GM18858 (cell line): ENCODE measurements around the gene EIF3A.
A peak's percentile ranks its signal among the peaks of the same experiment; 100 is the strongest.
"Not testable (repeated sequence)": the region's sequence is repeated elsewhere in the genome, so short reads cannot be mapped to it uniquely, and the experiment has no call there.

Experiments
- ATAC-seq: cut with Tn5 transposase; IDR thresholded peaks from one replicate; pipeline ENCODE4 v1.9.1; 2021; ENCODE audit not compliant: unreplicated experiment

Gene EIF3A

DNA sequence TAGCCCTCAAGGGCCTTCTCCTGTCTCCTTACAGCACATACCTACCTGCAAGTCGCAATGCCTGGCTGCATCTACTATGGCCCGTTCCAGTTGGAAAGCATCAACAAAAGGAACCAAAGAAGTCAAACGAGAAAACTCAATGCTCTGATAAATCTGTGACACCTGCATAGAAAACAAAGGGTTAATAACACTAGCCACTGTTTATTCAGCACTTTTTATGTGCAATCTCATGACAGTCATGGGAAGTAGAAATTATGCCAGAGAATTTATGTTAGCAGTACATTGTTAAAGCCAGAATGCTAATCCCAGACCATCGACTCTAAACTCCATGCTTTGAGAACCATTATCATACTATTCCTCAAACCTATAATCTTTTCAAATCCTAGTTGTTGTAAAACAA lies 21.1 kb downstream of the EIF3A start:
- no peak for ATAC-seq

DNA sequence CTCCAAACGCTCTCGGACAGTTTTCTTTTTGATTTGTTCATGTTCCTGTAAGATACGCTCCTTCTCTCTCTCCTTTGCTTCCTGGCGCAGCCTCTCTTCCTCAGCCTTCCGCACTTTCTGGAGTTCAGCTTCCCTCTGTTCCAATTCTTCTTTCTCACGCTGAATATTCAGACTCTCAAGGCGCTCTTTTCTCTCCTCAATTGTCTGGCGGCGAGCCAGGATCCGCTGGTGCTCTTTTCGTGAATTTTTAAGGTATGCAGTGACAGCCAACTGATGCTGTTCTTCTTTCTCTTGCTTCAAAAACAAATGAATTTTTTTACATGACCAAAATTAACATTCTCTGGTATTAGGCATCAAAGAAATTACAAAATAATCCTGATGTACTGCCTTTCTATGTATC lies 22.6 kb downstream of the EIF3A start:
- ATAC-seq = no peak

DNA sequence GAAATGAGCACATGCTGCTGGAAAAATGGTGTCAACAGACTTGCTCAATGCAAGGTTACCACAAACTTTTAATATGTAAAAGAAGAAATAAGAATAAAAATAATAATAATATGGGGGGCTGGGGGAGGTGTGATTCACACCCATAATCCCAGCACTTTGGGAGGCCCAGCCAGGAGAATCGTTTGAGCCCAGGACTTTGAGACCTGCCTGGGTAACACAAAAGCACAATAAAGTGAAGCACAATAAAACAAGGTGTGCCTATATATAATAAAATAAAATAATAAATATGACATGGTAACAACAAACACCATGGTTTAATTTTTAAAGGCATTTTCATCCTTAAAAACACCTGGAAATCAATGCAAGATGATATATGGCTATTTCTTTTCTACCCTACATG lies 25.1 kb downstream of the EIF3A start:
- no peak for ATAC-seq

DNA sequence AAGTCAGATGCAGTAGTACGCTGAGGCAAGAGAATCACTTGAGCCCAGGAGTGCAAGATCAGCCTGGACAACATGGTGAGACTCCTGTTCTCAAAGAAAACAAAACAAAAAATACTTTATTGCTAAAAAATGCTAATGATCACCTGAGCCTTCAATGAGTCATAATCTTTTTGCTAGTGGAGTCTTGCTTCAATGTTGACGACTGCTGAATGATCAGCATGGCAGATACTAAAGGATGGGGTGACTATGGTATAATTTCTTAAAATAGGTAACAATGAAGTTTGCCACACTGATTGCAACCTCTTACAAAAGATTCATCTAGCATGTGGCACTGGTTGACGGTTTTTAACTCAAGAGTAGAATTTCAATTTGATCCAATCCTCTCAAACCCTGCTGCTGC lies 28.8 kb downstream of the EIF3A start:
- ATAC-seq = no peak

DNA sequence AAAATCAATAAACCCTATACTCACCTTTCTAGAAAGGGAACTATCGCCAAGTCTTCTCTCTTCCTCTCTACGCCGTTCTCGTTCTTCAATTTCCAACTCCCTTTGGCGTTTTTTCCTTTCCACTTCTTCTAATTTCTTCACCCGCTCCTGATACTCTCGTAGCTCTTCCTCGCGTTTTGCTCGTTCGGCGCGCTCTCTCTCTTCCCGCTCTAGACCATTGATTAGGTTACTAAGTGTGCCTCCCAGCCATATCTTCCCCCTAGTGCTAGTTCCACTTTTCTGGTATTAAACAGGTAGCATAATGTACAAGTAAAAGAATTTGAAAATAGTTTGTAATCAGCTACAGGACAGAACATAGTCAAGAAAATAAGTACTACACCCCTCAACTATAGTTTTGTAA lies 30.8 kb downstream of the EIF3A start:
- no peak for ATAC-seq

DNA sequence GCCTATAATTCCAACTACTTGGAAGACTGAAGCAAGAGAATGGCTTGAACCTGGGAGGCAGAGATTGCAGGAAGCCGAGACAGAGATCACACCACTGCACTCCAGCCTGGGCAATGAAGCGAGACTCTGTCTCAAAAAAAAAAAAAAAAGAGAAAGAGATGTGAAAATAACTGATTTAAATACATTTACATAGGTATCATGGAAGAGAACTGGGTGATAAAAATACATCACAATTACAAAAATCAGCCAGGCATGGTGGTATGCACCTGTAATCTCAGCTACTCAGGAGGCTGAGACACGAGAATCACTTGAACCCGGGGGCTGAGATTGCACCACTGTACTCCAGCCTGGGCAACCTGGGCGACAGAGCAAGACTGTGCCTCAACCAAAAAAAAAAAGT lies 31.3 kb downstream of the EIF3A start:
- ATAC-seq = no peak

DNA sequence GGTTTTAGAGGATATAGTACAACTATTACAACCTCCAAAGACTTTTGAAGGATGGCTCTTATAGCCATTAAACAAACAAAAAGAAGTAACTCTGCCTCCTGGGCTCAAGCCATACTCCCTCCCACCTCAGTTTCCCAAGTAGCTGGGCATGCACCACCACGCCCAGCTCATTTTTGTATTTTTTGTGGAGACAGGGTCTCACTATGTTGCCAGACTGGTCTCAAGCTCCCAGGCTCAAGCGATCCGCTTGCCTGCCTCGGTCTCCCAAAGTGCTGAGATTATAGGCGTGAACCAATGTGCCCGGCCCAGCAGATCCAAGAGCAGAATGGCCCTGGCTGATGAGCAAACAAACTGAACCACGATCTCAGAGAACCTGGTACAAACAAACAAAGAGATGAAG lies 35.1 kb downstream of the EIF3A start:
- ATAC-seq = no peak

DNA sequence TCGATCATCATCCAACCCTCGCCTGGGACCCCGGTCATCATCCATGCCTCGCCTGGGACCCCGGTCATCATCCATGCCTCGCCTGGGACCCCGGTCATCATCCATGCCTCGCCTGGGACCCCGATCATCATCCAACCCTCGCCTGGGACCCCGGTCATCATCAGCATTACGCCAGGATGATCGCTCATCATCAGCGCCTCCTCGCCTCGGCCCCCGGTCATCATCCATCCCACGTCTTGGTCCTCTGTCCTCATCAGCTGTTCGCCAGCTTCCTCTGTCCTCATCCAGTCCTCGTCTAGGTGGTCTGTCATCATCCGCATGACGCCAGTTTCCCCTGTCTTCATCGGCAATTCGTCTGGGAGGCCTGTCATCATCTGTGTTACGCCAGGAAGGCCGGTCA lies 38.4 kb downstream of the EIF3A start:
- ATAC-seq = no peak

DNA sequence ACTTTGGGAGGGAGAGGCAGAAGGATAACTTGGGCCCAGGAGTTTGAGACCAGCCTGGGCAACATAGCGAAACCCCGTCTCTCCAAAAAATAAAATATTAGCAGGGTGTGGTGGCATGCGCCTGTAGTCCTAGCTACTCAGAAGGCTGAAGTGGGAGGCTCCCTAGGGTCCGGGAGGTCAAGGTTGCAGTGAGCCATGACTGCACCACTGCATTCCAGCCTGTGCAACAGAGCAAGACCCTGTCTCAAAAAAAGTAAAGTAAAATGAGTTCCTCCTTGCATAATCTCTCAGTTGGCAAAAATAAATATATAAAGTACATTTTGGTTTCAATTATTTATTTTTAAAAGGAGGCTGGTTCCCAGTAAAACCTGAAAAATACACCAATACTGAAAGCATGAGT lies 39.3 kb downstream of the EIF3A start:
- no peak for ATAC-seq

DNA sequence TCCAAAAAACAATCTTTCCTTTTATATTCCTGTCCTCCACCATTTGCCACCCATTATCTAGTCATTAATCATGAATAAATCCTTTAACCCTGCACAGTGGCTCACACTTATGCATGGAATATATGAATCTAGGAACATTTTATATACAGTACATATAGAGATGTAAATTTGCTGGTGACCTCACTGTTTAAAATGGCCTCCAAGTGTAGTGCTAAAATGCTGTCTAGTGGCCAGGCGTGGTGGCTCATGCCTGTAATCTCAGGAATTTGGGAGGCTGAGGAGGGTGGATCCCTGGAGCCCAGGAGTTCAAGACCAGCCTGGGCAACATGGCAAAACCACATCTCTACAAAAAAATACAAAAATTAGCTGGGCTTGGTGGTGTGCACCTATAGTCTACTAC lies 41.5 kb downstream of the EIF3A start:
- no peak for ATAC-seq

DNA sequence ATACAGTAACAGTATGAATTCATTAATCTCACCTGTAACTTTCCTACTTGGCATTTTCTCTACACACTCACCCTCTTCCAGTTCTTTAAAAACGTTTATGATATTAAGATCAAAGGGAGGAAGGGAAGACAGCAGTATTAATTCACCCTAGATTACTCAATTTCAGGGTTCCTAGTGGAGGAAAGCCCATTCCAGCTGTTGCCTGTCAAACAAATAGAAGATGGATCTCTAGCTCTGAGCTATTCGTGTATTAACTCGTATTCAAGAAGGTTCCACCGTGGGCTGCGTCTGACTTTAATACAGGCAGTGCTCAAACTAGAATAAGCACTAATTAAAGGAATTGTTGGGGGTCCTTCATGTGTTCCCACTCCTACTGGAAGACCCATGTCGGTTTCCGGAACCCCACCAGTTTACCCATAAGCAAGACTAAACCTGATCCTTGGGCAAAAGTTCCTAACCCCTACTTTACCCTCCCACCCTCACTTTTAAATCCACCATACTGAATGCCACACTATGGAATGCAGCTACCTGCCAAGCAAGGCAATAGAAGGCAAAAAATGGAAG lies 49.0 kb downstream of the EIF3A start:
- ATAC-seq = no peak

DNA sequence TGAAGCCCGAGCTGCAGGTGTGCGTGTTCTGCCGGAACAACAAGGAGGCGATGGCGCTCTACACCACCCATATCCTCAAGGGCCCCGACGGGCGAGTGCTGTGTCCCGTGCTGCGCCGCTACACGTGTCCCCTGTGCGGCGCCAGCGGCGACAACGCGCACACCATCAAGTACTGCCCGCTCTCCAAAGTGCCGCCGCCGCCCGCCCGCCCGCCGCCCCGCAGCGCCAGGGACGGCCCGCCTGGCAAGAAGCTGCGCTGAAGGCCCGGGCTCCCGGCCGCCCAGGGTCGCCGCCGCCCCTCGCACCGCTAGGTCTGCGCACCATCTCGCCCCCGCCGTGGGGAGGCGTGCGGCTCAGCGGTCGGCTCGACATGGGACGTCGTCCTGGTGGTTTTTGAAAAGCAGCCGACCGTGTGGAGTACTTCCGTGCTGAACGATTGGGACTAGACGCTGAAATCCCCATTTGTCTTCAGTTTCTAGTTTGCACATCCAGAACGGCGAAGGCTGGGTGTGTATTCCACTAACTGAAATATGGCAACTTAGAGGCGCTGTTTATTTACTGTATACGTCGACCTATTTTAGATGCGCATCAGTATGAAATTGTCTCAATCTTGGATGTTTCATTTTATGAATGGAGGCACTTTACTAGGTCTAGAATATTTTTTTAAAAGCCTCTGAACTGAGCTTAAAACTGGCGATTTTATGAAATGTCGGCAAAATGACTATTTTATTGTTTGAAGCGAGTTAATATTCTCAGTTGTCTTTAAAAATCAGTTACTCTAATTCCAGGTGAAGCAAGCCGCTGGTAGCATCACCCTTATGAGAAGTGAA lies 50.0 kb downstream of the EIF3A start:
- ATAC-seq = peak; percentile 36

DNA sequence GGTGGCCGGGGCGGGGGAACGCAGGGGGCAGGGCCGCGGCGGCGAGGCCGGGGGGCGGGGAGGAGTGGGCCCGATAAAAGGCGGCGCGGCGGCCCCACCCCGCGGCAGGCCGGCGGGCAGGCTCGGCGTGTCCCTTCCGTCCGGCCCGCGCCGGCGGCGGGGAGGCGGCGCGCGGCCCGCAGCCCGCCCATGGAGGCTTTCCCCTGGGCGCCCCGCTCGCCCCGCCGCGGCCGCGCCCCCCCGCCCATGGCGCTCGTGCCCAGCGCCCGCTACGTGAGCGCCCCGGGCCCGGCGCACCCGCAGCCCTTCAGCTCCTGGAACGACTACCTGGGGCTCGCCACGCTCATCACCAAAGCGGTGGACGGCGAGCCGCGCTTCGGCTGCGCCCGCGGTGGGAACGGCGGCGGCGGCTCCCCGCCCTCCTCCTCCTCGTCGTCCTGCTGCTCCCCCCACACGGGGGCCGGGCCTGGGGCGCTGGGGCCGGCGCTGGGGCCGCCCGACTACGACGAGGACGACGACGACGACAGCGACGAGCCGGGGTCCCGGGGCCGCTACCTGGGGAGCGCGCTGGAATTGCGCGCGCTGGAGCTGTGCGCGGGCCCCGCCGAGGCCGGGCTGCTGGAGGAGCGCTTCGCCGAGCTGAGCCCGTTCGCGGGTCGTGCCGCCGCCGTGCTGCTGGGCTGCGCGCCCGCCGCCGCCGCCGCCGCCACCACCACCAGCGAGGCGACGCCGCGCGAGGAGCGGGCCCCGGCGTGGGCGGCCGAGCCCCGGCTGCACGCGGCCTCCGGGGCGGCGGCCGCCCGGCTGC lies 50.8 kb downstream of the EIF3A start, which contains the start of gene NANOS1:
Gene NANOS1 (plus strand): TSS at position 102 of the 808 bp plus-strand sequence. CDS start 88 bp downstream, at position 190.
- ATAC-seq = peak; percentile 13

DNA sequence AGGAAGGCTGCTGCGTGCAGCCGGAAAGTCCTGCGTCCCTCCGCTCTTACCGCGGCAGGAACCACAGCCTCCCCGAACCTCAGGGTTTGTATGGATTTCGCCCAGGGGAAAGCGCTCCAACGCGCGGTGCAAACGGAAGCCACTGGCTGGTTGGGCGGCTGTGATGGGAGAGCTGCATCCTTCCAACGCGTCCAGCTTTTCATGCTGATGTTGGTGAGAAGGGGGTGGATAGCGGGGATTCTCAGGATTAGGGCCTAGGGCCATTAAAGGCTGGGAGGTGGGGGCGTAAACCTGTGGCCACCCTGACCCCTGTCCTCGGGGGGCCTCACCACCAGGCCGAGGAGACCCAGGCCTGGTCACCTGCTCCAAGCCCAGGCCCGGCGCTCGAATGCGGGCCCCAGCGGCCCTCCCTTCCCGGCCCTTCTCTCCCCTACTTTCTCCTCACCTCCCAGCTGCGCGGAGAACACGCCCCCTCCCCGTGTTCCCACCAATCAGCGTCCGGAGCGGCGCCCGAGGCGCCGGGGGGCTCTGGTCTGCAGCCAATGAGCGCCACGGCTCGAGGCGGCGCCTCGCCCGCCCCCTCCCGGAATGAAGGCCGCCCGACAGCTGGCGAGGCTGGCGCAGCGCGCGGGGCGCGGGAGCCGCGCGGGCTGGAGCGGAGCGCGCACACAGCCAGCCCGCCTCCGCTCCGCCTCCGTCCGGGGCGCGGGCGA lies 51.6 kb downstream of the EIF3A start:
- peak; percentile 50 for ATAC-seq

DNA sequence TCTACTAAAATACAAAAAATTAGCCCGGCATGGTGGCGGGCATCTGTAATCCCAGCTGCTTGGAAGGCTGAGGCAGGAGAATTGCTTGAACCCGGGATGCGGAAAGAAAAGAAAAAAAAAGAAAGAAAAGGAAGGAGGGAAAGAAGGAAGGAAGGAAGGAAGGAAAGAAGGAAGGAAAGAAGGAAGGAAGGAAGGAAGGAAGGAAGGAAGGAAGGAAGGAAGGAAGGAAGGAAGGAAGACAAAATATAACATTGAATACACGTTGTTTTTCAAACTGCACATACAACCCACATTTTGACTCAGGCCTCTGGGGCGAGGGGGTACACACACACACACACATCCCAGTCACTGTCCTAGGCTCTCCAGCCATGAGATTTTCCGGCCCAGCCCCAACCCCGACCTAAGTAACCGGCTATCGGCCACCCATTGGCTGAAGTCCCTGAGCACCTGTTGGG lies 52.1 kb downstream of the EIF3A start:
- not testable (repeated sequence) for ATAC-seq

DNA sequence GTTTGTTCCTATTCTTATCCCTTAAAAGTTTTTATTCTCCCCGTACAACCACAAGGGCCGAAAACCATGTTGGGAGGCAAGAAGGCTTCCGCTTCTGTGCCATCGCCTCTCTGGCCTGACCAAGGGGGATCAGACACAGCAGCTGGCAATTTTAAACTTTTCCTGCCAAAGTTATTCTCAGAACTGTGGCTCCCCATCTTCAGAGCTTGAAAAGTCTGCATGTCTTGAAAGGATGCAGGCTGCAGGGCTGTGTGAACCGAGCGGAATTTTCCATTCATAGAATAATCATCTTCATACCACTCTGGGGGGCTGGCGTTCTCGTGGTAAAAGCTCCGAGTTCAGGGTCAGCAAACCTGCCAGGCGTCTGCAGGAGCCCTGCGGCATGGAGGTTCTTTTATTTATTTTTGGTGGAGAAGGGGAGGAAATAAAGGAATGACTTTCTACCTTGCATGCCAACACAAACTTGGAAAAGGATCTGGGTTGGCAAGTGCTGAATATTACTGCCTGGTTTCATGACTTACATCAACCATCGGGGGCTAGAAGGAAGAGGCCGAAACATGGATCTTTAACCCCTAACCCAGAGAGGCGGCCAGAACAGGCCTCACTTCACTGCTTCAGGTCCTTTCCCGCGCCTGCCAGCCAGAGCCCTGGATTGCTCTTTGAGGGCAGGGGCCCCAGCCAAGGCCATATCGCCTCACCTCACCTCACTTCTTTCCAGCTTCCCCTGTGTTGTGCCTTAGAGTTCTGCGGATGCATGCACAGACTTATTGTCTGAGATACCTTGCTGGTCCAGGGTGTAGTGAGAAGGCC lies 54.1 kb downstream of the EIF3A start:
- no peak for ATAC-seq

DNA sequence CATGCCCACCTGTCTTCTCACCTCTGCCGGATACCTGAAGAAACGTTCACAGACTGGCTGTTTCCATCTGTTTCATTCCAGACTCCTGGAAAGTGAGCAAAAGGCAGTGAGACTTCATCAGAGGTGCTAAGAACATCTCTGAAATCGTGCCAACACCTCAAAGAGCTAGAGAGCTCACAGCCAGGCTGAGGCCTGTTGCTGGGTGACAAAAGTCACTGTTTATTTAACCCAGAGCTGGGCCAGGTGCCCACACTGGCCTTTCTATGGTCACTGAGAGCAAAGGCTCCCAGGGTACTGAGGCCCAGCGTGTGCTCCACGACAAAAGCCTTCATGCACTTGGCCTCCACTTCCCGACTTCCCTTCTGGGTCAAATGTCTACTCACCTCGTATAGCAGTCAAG lies 54.8 kb downstream of the EIF3A start:
- no peak for ATAC-seq

DNA sequence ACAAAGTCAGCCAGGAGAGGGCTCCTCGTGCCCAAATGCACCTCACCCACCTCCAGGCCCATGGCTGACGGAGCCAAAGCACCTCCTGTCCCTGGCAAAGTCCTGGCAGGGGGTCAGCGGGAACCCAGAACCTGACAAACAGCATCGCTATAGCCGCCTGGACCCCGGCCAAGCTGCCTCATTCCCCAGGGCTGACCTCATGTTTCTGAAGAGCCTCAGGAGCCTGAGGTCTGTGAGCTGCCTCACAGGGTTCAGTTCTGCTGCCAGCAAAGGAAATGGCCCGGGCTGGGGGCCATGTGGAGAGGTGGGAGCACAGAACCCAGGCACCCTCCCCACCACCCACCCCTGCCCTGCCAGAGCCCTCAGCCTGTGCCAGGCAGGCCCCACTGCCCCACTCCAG lies 55.3 kb downstream of the EIF3A start:
- no peak for ATAC-seq

DNA sequence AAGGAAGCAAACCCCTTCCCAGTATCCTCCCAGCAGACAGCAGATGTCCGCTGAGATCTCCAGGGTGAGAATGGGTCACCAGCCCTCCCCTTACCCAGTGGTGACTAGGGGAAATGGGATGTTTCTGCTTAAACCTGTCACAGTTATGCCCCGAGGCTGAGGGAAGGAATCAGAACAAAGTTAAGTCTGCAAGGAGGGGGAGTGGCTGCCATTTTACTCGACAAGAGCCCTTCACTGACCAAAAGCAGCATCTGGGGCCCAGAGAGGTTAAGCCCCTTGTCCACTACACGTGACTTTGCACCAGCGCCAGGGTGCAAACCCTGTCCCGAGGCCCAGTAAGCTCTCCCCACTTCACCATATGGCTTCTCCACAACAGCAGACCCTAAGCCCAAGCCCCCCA lies 55.7 kb downstream of the EIF3A start:
- no peak for ATAC-seq

DNA sequence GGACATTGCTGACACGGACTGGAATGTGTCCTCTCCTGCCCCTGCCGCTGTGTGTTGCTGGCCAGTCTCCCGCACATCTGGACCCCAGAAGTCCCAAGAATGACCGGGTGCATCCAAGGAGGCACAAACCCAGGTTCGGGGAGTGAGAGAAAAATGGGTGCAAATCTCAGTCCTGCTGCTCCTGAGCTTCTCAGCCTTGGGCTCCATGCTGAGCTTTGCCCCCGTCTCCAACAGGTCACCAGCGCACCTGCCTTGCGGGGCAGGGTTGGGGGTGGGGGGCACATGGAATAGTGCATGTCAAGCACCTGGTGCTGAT lies 57.1 kb downstream of the EIF3A start:
- ATAC-seq = no peak
